Body of pancreas (tissue), 4 donors: ENCODE data around the gene GRIFIN.

Experiments used
- CTCF ChIP-seq, 7 experiments: fragments of 450-650 bp in 4 of 7; fragments of 200-600 bp in 3 of 7; sonication (generic) in 3 of 7; IDR thresholded peaks; one replicate each; pipeline ENCODE4 v1.5.1; 2016 to 2019; ENCODE audit warnings: antibody characterized with exemption in 7 of 7
- POLR2A ChIP-seq, 3 donors: fragments of 450-650 bp; IDR thresholded peaks; one replicate each; pipeline ENCODE4 v1.6.1; 2016; ENCODE audit warnings: antibody characterized with exemption in 3 of 3, mild to moderate bottlenecking in 2 of 3

GRCh38 chr7:2476776-2477446 lies 713 bp upstream of the GRIFIN start:
- TF ChIP-seq CTCF (IDR thresholded peaks at IDR 0.05) (no peak), POLR2A (IDR thresholded peaks at IDR 0.05) (no peak)
